Fibroblast of mammary gland (primary cell): ENCODE data around the gene RLN3.

Experiments used
- DNase-seq: peaks from one replicate; pipeline ENCODE4 v3.0.0-alpha.2; 2010; ENCODE audit warnings: low read depth
- H3K4me3 ChIP-seq: 2 replicates; pipeline ENCODE4 v1.5.1; 2011; ENCODE audit warnings: low read depth, mild to moderate bottlenecking, low read length, moderate library complexity; ENCODE audit not compliant: control insufficient read depth
- TF ChIP-seq, protein P1 (sequence below): conservative IDR thresholded peaks from 2 replicates; pipeline ENCODE4 v1.5.1; 2011; ENCODE audit warnings: low read depth, low read length, inconsistent platforms; ENCODE audit not compliant: control insufficient read depth, insufficient read depth

Gene RLN3

DNA sequence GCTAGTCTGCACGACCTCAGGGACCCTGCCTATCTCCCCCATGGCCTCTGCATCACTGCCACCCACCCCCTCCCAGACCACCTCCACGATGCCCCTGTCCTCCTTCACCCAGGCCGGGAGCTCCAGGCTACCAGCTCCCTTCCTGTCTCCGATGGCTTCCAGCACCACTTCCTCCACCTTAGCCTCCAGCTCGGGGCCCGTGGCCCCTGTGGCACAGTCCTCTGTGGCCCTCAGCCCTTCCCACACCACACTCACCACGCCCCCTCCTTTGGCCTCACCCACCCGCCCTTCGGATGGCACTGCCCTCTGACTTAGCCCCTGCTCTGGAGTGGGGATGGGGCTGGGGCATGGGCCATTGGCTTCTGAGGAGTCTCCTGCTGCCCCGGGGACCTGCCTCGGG is 26.8 kb downstream of the RLN3 start:
- TF ChIP-seq, protein P1, sequence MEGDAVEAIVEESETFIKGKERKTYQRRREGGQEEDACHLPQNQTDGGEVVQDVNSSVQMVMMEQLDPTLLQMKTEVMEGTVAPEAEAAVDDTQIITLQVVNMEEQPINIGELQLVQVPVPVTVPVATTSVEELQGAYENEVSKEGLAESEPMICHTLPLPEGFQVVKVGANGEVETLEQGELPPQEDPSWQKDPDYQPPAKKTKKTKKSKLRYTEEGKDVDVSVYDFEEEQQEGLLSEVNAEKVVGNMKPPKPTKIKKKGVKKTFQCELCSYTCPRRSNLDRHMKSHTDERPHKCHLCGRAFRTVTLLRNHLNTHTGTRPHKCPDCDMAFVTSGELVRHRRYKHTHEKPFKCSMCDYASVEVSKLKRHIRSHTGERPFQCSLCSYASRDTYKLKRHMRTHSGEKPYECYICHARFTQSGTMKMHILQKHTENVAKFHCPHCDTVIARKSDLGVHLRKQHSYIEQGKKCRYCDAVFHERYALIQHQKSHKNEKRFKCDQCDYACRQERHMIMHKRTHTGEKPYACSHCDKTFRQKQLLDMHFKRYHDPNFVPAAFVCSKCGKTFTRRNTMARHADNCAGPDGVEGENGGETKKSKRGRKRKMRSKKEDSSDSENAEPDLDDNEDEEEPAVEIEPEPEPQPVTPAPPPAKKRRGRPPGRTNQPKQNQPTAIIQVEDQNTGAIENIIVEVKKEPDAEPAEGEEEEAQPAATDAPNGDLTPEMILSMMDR: no peak
- no peak for DNase-seq
- no peak overlapping the region for H3K4me3 ChIP-seq

DNA sequence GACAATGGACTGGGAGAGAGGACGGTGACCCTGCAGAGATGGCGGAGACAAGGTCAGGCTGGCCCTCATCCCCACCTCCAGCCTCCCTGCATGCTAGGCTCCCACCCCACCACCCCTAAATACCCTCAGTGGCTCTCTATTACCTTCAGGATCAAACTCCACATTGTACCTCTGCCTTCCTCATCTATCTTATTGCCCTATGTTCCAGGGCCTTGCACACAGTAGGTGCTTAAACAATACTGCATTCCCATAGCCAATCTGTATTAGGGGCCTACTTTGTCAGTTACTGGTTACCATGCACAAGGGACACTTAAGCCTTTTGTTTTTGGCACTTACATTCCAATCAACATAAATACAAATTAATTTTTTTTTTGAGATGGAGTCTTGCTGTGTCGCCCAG is 27.4 kb downstream of the RLN3 start:
- TF ChIP-seq, protein P1: no peak
- H3K4me3 ChIP-seq: no peak overlapping the region
- no peak for DNase-seq

DNA sequence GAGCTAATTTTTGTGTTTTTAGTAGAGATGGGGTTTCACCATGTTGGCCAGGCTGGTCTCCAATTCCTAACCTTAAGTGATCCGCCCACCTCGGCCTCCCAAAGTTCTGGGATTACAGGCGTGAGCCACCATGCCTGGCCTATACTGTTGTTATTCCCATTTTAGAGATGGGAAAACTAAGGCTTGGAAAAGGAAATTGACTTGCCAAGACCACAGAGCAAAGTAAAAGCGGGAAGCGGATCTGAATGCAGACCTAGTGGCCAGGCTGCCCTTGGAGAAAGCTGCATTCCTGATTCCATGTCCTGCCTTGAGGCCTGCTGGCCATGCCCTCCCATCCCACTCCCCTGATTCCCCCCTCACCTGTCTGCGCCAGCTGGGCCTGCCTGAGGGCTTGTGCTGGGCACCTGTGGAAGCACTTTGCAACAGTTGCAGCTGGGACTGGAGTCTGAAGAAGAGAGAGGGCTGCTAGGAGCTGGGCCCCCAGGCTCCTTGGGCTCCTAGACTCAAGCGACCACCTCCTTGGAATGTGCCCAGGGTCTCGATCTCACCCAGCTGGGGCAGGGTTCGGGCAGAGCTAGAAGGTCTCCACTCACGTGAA is 28.2 kb downstream of the RLN3 start:
- no peak overlapping the region for H3K4me3 ChIP-seq
- DNase-seq: no peak
- TF ChIP-seq, protein P1: no peak

DNA sequence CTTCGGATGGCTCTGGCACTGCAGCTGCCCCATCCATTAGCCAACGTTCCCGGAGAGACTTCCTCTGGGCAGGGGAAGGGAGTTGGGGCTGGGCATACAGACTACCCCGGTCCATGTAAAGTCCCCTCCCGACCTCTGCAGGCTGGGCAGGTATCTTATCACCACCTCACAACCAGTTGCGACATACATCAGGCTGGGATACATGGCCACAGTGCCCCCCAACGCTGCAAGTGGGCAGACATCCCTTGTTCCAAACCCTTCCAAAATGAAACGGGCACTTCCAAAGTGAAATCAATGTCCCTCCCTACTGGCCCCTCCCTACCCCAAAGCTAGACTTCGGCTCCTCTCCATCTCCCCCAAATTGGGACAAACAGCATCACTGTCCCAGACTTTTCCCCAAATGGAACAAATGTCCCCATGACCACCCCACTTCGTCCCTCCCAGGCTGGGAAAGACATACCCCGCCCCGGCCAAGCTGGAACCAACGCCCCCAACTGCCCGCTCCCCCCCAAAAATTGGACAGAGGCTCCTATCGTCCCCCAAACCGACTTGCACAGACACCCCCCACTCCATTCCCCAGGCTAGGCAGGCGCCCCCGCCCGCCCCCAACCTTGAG is 28.9 kb downstream of the RLN3 start:
- no peak for DNase-seq
- TF ChIP-seq, protein P1: no peak
- no peak overlapping the region for H3K4me3 ChIP-seq

DNA sequence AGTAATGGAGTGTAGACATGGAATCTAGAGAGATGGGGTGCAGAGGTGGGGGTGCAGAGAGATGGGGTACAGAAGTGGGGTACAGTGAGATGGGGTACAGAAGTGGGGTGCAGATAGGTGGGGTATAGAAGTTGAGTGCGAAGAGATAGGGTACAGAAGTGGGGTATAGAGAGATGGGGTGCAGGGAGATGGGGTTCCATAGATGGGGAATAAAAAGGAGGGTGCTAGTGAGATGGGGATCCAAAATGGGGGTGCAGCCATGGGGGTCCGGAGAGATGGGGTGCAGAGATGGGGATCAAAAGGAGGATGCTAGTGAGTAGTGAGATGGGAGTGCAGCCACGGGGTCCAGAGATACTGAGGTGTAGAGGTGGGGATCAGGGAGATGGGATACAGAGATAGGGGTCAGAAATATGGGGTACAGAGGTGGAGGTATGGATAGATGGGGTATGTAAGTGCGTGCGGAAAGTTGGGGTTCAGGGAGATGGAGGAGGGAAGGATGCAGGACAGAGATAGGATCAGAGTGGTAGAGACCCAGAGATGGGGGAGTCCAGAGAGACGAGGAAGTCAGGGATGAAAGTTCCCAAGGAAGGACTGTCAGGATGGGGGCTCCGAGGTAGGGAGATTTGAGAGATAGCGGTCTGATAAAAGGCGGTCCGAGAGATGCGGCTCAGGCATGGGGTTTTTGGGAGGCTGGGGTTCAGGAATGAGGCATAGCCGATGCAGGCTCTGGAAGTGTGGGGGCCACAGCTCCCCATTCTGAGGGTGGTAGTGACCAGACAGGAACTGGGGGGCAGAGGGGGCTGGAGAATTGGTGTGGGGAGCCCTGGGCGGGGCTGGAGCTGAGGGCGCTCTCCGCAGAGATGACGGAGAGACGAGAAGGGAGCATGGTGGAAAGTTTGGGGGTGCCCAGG is 30.5 kb downstream of the RLN3 start:
- no peak overlapping the region for H3K4me3 ChIP-seq
- TF ChIP-seq, protein P1: no peak
- no peak for DNase-seq

DNA sequence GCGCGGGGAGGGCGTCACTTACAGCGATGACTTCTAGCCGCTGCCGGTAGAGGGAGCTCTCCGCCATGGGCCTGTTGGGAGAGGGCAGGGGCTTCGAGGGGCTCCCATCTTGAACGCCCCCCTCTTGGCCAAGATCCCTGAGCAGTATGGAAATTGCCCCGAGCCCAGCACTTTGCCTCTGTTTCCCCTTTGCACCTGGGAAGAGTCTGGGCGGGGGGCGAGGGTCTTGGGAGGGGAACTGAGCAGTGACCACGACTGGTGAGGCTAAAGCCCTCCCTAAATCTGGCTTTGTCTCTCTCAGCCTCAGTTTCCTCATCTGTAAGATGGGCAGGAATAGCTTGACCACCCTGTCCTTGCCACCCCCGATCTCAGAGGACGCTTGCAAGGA is 31.1 kb downstream of the RLN3 start:
- no peak overlapping the region for H3K4me3 ChIP-seq
- TF ChIP-seq, protein P1: peak; percentile 57
- DNase-seq: no peak
